ENCODE data around the gene KCTD6. TPM values are rescaled to one million over a fixed set of nuclear protein-coding genes. Genes with fewer than 3 reads are reported as not detected.

The KCTD6 gene
- total RNA-seq, 1 experiment from 2014 or later = 15.5 TPM

DNA sequence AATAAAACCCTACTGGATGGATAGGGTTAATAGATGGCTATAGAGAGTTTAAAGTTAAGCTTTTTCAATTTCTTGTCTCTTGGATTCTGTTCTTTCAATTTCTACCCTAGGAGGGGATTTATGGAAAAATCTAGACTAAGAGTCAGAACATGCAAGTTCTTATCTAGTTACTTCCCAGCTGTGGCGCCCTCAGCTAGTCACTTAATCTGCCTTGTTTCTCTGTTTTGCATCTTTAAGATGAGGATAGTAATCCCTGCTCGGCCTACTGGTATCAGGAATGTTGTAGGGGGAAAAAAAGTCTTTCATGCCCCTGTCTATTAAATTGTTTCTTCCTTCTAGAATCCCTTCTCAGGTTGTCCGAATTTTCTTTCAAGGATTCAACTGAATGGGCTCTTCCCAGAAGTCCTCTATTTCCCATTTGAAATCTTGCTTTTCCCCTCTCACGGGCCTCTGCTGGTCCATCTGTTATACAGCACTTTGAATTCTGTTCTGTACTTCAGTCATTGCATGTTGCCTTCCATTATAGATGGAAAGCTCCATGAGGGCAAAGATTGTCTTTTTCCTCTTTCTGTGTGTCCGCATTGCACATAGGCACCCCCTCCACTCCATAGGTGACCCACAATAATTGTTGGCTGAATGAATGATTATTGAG is 4.4 kb downstream of the KCTD6 start (continued):
- TF ChIP-seq, protein P1, sequence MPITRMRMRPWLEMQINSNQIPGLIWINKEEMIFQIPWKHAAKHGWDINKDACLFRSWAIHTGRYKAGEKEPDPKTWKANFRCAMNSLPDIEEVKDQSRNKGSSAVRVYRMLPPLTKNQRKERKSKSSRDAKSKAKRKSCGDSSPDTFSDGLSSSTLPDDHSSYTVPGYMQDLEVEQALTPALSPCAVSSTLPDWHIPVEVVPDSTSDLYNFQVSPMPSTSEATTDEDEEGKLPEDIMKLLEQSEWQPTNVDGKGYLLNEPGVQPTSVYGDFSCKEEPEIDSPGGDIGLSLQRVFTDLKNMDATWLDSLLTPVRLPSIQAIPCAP (CRISPR knock-in tag; IDR thresholded peaks at IDR 0.05) = no peak
- TF ChIP-seq NR1H2 (CRISPR knock-in tag; IDR thresholded peaks at IDR 0.05) = no peak
- TF ChIP-seq ELF4 (CRISPR knock-in tag; IDR thresholded peaks at IDR 0.05; ENCODE audit: low read depth) = no peak
- TF ChIP-seq ZNF219 (CRISPR knock-in tag; IDR thresholded peaks at IDR 0.05; ENCODE audit: borderline replicate concordance) = no peak
- no peak for TF ChIP-seq CBFB (CRISPR knock-in tag; IDR thresholded peaks at IDR 0.05; ENCODE audit: low read depth)
- TF ChIP-seq, protein P2, sequence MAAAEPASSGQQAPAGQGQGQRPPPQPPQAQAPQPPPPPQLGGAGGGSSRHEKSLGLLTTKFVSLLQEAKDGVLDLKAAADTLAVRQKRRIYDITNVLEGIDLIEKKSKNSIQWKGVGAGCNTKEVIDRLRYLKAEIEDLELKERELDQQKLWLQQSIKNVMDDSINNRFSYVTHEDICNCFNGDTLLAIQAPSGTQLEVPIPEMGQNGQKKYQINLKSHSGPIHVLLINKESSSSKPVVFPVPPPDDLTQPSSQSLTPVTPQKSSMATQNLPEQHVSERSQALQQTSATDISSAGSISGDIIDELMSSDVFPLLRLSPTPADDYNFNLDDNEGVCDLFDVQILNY (CRISPR knock-in tag; IDR thresholded peaks at IDR 0.05) = no peak
- TF ChIP-seq, protein P3, sequence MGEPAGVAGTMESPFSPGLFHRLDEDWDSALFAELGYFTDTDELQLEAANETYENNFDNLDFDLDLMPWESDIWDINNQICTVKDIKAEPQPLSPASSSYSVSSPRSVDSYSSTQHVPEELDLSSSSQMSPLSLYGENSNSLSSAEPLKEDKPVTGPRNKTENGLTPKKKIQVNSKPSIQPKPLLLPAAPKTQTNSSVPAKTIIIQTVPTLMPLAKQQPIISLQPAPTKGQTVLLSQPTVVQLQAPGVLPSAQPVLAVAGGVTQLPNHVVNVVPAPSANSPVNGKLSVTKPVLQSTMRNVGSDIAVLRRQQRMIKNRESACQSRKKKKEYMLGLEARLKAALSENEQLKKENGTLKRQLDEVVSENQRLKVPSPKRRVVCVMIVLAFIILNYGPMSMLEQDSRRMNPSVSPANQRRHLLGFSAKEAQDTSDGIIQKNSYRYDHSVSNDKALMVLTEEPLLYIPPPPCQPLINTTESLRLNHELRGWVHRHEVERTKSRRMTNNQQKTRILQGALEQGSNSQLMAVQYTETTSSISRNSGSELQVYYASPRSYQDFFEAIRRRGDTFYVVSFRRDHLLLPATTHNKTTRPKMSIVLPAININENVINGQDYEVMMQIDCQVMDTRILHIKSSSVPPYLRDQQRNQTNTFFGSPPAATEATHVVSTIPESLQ (CRISPR knock-in tag; IDR thresholded peaks at IDR 0.05) = no peak
- TF ChIP-seq NFYB (CRISPR knock-in tag; conservative IDR thresholded peaks at IDR 0.05; ENCODE audit: low read depth) = no peak
- no peak for TF ChIP-seq GABPB1 (CRISPR knock-in tag; IDR thresholded peaks at IDR 0.05)

DNA sequence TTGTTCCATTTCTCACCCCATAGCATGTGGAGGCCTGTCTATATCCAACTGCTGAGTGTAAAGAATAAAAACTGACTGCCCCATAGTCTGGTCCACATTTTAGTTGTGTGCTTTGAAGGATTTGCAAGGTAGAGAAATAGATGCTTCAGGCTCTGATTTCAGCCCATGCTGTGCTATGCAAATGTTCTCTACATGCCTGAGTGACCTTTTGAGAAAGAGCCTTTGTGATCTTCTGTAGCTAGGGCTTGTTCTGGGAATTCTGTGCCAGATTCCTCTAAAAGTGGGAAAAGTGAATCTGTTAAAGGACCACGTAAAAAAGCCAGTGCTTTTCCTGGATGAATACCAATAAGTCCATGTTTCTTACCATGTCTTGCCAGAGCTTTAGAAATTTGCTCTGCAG is 5.2 kb downstream of the KCTD6 start:
- Mint-ChIP-seq H3K4me3 (peak overlapping the region; percentile 57), H3K36me3 (peaks cover 21% of the 10 kb centered on the region), H3K27me3 (ENCODE audit: low read depth) (no peaks in the 10 kb centered on the region), H3K4me1 (peaks cover 58% of the 10 kb centered on the region), H3K9me3 (no peaks in the 10 kb centered on the region), H3K27ac (peak overlapping the region; percentile 97)
- DNase-seq (ENCODE audit: low spot score) (no peak), ATAC-seq (peak; percentile 86)
- ChIA-PET POLR2A (no interaction called here), CTCF (interaction anchor here (0.8 to 3.4 kb wide), 5 partner anchors 33 to 320 kb away, joined by 3 to 19 read pairs (median 7); partner anchors contain the start of genes HTD2 and RPP14)
- no peak for TF ChIP-seq ZNF416 (CRISPR knock-in tag; IDR thresholded peaks at IDR 0.05)
- TF ChIP-seq, protein P4, sequence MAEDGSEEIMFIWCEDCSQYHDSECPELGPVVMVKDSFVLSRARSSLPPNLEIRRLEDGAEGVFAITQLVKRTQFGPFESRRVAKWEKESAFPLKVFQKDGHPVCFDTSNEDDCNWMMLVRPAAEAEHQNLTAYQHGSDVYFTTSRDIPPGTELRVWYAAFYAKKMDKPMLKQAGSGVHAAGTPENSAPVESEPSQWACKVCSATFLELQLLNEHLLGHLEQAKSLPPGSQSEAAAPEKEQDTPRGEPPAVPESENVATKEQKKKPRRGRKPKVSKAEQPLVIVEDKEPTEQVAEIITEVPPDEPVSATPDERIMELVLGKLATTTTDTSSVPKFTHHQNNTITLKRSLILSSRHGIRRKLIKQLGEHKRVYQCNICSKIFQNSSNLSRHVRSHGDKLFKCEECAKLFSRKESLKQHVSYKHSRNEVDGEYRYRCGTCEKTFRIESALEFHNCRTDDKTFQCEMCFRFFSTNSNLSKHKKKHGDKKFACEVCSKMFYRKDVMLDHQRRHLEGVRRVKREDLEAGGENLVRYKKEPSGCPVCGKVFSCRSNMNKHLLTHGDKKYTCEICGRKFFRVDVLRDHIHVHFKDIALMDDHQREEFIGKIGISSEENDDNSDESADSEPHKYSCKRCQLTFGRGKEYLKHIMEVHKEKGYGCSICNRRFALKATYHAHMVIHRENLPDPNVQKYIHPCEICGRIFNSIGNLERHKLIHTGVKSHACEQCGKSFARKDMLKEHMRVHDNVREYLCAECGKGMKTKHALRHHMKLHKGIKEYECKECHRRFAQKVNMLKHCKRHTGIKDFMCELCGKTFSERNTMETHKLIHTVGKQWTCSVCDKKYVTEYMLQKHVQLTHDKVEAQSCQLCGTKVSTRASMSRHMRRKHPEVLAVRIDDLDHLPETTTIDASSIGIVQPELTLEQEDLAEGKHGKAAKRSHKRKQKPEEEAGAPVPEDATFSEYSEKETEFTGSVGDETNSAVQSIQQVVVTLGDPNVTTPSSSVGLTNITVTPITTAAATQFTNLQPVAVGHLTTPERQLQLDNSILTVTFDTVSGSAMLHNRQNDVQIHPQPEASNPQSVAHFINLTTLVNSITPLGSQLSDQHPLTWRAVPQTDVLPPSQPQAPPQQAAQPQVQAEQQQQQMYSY (CRISPR knock-in tag; IDR thresholded peaks at IDR 0.05) = peak; percentile 85

DNA sequence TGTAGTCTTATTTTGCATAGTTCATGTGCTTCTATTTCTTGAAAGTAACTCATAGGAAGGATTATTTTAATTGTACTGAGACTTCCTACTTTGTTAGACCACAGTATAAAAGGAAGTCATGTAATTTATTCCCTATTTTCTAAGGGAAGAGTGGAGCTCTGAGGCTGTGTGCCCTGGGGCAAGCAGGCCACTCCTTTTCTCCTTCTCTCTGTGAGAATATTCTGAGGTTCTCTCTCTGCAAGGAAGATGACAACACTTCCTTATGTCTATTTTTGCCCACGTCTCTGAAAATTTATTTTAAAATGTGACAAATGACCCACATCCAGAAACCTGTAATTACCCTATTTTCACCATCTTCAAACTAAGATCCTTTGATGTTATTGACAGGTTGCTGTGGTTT is 11.0 kb downstream of the KCTD6 start:
- POLR2A ChIA-PET = no interaction called here
- Mint-ChIP-seq H3K27me3 (ENCODE audit: low read depth) (no peaks in the 10 kb centered on the region), H3K27ac (no peak overlapping the region), H3K4me3 (no peak overlapping the region), H3K4me1 (peaks cover 8% of the 10 kb centered on the region), H3K36me3 (peaks cover 24% of the 10 kb centered on the region), H3K9me3 (no peaks in the 10 kb centered on the region)
- ATAC-seq (no peak), DNase-seq (ENCODE audit: low spot score) (no peak)
- CTCF ChIA-PET = no interaction called here
- TF ChIP-seq, protein P5, sequence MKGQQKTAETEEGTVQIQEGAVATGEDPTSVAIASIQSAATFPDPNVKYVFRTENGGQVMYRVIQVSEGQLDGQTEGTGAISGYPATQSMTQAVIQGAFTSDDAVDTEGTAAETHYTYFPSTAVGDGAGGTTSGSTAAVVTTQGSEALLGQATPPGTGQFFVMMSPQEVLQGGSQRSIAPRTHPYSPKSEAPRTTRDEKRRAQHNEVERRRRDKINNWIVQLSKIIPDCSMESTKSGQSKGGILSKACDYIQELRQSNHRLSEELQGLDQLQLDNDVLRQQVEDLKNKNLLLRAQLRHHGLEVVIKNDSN (CRISPR knock-in tag; IDR thresholded peaks at IDR 0.05) = no peak
- TF ChIP-seq CREB1 (CRISPR knock-in tag; IDR thresholded peaks at IDR 0.05) (no peak), TEAD1 (CRISPR knock-in tag; IDR thresholded peaks at IDR 0.05) (no peak), ZNF138 (CRISPR knock-in tag; conservative IDR thresholded peaks at IDR 0.05) (no peak)
- TF ChIP-seq, protein P6, sequence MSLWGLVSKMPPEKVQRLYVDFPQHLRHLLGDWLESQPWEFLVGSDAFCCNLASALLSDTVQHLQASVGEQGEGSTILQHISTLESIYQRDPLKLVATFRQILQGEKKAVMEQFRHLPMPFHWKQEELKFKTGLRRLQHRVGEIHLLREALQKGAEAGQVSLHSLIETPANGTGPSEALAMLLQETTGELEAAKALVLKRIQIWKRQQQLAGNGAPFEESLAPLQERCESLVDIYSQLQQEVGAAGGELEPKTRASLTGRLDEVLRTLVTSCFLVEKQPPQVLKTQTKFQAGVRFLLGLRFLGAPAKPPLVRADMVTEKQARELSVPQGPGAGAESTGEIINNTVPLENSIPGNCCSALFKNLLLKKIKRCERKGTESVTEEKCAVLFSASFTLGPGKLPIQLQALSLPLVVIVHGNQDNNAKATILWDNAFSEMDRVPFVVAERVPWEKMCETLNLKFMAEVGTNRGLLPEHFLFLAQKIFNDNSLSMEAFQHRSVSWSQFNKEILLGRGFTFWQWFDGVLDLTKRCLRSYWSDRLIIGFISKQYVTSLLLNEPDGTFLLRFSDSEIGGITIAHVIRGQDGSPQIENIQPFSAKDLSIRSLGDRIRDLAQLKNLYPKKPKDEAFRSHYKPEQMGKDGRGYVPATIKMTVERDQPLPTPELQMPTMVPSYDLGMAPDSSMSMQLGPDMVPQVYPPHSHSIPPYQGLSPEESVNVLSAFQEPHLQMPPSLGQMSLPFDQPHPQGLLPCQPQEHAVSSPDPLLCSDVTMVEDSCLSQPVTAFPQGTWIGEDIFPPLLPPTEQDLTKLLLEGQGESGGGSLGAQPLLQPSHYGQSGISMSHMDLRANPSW (CRISPR knock-in tag; conservative IDR thresholded peaks at IDR 0.05; ENCODE audit: low read depth) = no peak
